KMS-11 (cell line): ENCODE measurements around the gene NOA1.

ENCODE experiments used
- H2AFZ ChIP-seq: fragments of 200-600 bp; sonication (generic); 2 replicates; pipeline ENCODE4 v1.6.1; 2016; ENCODE audit warnings: antibody characterized with exemption, mixed run types, low read depth
- H3K27ac ChIP-seq: fragments of 200-600 bp; sonication (generic); 2 replicates; pipeline ENCODE4 v1.6.1; 2016; ENCODE audit warnings: mild to moderate bottlenecking, mixed run types
- H3K27me3 ChIP-seq: fragments of 200-600 bp; sonication (generic); 2 replicates; pipeline ENCODE4 v1.6.1; 2017; ENCODE audit warnings: mild to moderate bottlenecking, low read depth, mixed run types, moderate library complexity; ENCODE audit not compliant: insufficient read depth
- H3K36me3 ChIP-seq: fragments of 200-600 bp; sonication (generic); 2 replicates; pipeline ENCODE4 v1.6.1; 2017; ENCODE audit warnings: mild to moderate bottlenecking, mixed run types; ENCODE audit not compliant: insufficient read depth
- H3K4me1 ChIP-seq: fragments of 200-600 bp; sonication (generic); 2 replicates; pipeline ENCODE4 v1.6.1; 2016; ENCODE audit warnings: mild to moderate bottlenecking, low read depth, mixed run types; ENCODE audit not compliant: poor library complexity, severe bottlenecking
- H3K4me2 ChIP-seq: fragments of 200-600 bp; sonication (generic); 2 replicates; pipeline ENCODE4 v1.7.0; 2016; ENCODE audit warnings: mild to moderate bottlenecking, mixed run types
- H3K4me3 ChIP-seq: fragments of 200-600 bp; sonication (generic); IDR thresholded peaks from 2 replicates; pipeline ENCODE4 v1.6.1; 2017; ENCODE audit warnings: low read depth, low read length, mixed read lengths; ENCODE audit not compliant: insufficient read depth
- H3K79me2 ChIP-seq: fragments of 200-600 bp; sonication (generic); 2 replicates; pipeline ENCODE4 v1.6.1; 2016; ENCODE audit warnings: low read depth, mixed run types; ENCODE audit not compliant: insufficient read depth
- H3K9ac ChIP-seq: fragments of 200-600 bp; sonication (generic); 2 replicates; pipeline ENCODE4 v1.6.1; 2016; ENCODE audit warnings: mild to moderate bottlenecking, mixed run types
- H4K20me1 ChIP-seq: fragments of 200-600 bp; sonication (generic); 2 replicates; pipeline ENCODE4 v1.6.1; 2016; ENCODE audit warnings: mild to moderate bottlenecking, mixed run types; ENCODE audit not compliant: insufficient read depth
- TF ChIP-seq, protein P1 (sequence below): fragments of 200-600 bp; sonication (generic); conservative IDR thresholded peaks from 2 replicates; pipeline ENCODE4 v1.6.1; 2017; ENCODE audit warnings: low read depth, mild to moderate bottlenecking, antibody characterized with exemption, low read length, moderate library complexity, mixed read lengths

Gene NOA1

DNA sequence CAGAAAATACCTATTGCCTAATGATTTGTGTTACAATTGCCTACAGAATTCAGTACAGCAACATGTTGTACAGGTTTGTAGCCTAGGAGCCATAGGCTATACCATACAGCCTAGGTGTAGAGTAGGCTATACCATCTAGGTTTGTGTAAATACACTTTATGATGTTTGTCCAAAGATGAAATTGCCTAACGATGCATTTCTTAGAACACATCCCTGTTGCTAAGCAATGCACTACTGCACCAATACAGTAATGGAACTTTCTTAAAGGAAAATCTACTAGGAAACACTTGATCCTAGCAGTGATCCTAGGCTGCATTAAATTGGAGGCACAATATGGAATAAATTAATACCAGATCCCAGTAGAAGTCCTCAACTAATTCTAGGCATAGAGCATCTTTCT lies 18.3 kb downstream of the NOA1 start:
- H3K79me2 ChIP-seq: no peaks in the 10 kb centered on the region
- no peak overlapping the region for H3K4me2 ChIP-seq
- TF ChIP-seq, protein P1, sequence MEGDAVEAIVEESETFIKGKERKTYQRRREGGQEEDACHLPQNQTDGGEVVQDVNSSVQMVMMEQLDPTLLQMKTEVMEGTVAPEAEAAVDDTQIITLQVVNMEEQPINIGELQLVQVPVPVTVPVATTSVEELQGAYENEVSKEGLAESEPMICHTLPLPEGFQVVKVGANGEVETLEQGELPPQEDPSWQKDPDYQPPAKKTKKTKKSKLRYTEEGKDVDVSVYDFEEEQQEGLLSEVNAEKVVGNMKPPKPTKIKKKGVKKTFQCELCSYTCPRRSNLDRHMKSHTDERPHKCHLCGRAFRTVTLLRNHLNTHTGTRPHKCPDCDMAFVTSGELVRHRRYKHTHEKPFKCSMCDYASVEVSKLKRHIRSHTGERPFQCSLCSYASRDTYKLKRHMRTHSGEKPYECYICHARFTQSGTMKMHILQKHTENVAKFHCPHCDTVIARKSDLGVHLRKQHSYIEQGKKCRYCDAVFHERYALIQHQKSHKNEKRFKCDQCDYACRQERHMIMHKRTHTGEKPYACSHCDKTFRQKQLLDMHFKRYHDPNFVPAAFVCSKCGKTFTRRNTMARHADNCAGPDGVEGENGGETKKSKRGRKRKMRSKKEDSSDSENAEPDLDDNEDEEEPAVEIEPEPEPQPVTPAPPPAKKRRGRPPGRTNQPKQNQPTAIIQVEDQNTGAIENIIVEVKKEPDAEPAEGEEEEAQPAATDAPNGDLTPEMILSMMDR: no peak
- H3K36me3 ChIP-seq: no peaks in the 10 kb centered on the region
- H3K27ac ChIP-seq: no peak overlapping the region
- no peak overlapping the region for H3K9ac ChIP-seq
- no peaks in the 10 kb centered on the region for H4K20me1 ChIP-seq
- H2AFZ ChIP-seq: no peak overlapping the region
- no peak overlapping the region for H3K4me3 ChIP-seq
- H3K4me1 ChIP-seq: no peaks in the 10 kb centered on the region
- H3K27me3 ChIP-seq: no peaks in the 10 kb centered on the region

GRCh38 chr4:56958111-56958517 lies 19.3 kb downstream of the NOA1 start:
- H4K20me1 ChIP-seq: no peaks in the 10 kb centered on the region
- no peak overlapping the region for H3K4me3 ChIP-seq
- H3K27me3 ChIP-seq: no peaks in the 10 kb centered on the region
- no peak overlapping the region for H2AFZ ChIP-seq
- TF ChIP-seq, protein P1: no peak
- no peak overlapping the region for H3K27ac ChIP-seq
- H3K79me2 ChIP-seq: no peaks in the 10 kb centered on the region
- H3K4me2 ChIP-seq: no peak overlapping the region
- no peak overlapping the region for H3K9ac ChIP-seq
- H3K4me1 ChIP-seq: no peaks in the 10 kb centered on the region
- H3K36me3 ChIP-seq: no peaks in the 10 kb centered on the region

DNA sequence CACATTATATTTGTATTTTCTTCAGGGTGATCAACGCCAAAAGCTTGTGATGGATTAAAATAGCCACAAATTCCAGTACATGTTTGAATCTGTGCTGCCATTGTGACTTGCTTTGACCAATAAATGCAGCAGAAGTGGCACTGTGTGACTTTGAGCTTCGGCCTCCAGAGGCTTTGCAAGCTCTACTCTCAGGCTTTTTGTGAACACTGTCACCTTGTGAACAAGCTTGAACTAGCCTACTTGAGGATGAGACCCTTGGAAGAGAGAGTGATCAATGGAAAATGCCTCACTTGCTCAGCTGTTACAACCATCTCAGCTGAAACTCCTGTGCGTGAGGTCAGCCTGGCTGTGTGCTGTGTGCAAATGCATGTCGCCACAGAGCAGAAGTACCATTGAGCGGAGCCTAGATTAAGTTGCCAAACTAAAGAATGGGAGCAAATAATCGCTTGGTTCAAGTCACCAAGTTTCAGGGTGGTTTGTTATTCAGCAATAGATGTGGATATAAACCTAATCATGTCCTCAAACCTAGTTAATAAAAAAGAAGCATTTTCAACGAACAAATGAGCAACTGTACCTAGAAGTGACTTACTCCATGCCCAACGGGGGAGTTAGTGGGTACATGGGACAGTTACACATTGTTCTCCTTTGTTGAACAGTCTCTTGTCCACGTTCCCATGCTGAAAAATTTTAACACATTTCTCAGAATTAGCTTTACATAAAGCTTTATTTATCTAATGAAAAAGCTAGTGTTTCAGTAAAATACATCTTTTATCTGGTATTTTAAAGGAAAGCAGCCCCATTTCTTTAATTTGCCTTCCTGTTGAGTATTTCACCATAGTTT lies 23.5 kb downstream of the NOA1 start:
- H4K20me1 ChIP-seq: no peaks in the 10 kb centered on the region
- H3K27me3 ChIP-seq: no peaks in the 10 kb centered on the region
- H2AFZ ChIP-seq: no peak overlapping the region
- H3K4me1 ChIP-seq: no peaks in the 10 kb centered on the region
- H3K27ac ChIP-seq: no peak overlapping the region
- H3K4me2 ChIP-seq: no peak overlapping the region
- no peak overlapping the region for H3K9ac ChIP-seq
- no peaks in the 10 kb centered on the region for H3K79me2 ChIP-seq
- TF ChIP-seq, protein P1: no peak
- no peak overlapping the region for H3K4me3 ChIP-seq
- H3K36me3 ChIP-seq: no peaks in the 10 kb centered on the region

DNA sequence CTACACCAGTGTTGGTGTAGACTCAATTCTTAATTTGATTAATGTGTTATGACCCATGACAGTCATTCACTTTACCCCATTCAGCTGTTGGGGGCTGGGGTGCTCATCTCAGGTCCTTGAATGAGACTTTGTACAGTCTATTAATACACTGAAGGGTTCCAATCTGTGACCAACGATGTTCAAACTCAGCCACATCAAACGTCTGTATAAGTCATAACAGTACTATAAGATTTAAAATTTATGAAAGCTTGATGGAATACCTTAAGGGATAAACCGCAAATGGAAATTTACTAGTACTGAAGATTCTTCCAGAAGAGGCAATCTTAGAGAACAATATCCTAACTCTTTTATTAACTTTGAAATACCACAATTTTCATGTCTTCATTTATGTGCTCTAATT lies 36.0 kb downstream of the NOA1 start:
- Histone ChIP-seq H3K4me1 (no peaks in the 10 kb centered on the region), H3K27ac (no peak overlapping the region), H3K79me2 (no peaks in the 10 kb centered on the region), H3K9ac (no peak overlapping the region), H3K27me3 (no peaks in the 10 kb centered on the region), H3K4me3 (no peak overlapping the region), H4K20me1 (0 out of 2 replicates have a peak, but pooled peaks cover 3% of the 10 kb centered on the region), H3K4me2 (no peak overlapping the region), H3K36me3 (no peaks in the 10 kb centered on the region), H2AFZ (no peak overlapping the region)
- TF ChIP-seq, protein P1: no peak
